Activated T-helper 1 cell treated with anti-CD3 and anti-CD28 coated beads, Interleukin-12 subunit alpha, Interleukin-12 subunit beta, Interleukin-2, Interleukin-4 antibody, amounts not matched to agents 30 ng/mL and 10 ng/mL and 1 ng/mL, durations not matched to agents 14 hours and 24 hours and 36 hours (primary cell): Measurements from ENCODE around the gene P2RX4. TPM values are rescaled to one million over a fixed set of nuclear protein-coding genes. Genes with fewer than 3 reads are reported as not detected.

Experiments used
- DNase-seq: peaks from one replicate; pipeline ENCODE4 v3.0.0; 2021; ENCODE audit warnings: low spot score
- H3K27ac Mint-ChIP-seq: one replicate; pipeline ENCODE4 v1.8.0; 2021; ENCODE audit warnings: mild to moderate bottlenecking, mixed read lengths
- H3K27me3 Mint-ChIP-seq: one replicate; pipeline ENCODE4 v1.8.0; 2022; ENCODE audit warnings: mild to moderate bottlenecking, moderate library complexity, mixed read lengths; ENCODE audit not compliant: insufficient read depth
- H3K36me3 Mint-ChIP-seq: one replicate; pipeline ENCODE4 v1.8.0; 2021; ENCODE audit warnings: low read depth, mixed read lengths
- H3K4me1 Mint-ChIP-seq: one replicate; pipeline ENCODE4 v1.8.0; 2021; ENCODE audit warnings: low read depth, mixed read lengths
- H3K4me3 Mint-ChIP-seq: one replicate; pipeline ENCODE4 v1.8.0; 2021; ENCODE audit warnings: mild to moderate bottlenecking, moderate library complexity, mixed read lengths
- H3K9me3 Mint-ChIP-seq: one replicate; pipeline ENCODE4 v1.8.0; 2021; ENCODE audit warnings: mixed read lengths
- intact Hi-C: fragments of 100-400 bp; cut with micrococcal nuclease; formaldehyde crosslinking; loops from one replicate; pipeline ENCODE4 v1.15.1; 2024
- total RNA-seq: library from RNA; stranded (reverse); gene quantifications from 2 replicates; pipeline ENCODE4 v1.2.3, GENCODE V29; 2022

Gene P2RX4
- total RNA-seq, 1 donor from 2014 or later = 22.8 TPM

DNA sequence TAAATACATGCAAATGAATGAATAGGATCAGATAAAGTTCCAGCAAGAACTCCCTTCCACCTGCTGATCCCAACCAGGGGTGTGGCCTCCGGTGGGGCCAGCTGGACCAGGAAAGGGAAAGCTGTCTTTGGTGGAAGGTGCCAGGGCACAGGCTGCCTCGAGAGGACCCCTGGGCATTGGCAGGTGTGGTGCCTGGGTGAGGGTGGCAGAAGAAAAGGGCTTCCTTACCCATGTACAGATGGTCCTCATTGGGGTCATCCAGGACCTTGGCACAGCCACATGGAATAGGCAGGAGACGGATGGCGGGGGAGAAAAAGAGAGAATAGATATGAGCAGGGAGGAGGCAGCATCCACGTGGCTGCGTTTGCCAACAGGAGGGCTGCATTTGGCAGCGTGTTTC, 50.2 kb downstream of the P2RX4 start:
- intact Hi-C loops = no loop called here
- Mint-ChIP-seq H3K36me3 (peaks cover 37% of the 10 kb centered on the region), H3K27ac (no peak overlapping the region), H3K4me3 (no peak overlapping the region), H3K4me1 (no peaks in the 10 kb centered on the region), H3K27me3 (no peaks in the 10 kb centered on the region), H3K9me3 (no peaks in the 10 kb centered on the region)
- no peak for DNase-seq

DNA sequence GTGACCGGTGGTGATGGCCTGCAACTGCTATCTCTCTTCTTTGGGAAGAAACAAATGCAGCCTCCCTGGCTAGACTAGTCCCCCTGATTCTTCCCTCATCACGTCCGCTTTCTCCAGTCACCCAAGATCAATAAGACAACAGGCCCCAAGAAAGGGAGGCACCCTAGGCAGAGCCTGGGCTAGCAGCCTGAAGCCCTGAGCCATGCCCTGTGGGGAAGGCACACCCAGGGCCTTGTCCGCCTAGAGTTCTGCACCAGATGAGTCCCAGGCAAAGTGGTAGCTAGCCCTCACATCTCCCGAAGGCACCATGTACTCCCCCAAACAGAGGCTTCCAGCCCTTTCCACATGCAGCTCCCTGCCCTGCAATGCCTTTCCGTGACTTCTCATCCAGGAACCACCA, 51.5 kb downstream of the P2RX4 start:
- no peak overlapping the region for H3K4me3 Mint-ChIP-seq
- no peaks in the 10 kb centered on the region for H3K9me3 Mint-ChIP-seq
- intact Hi-C loops = no loop called here
- DNase-seq = no peak
- H3K27me3 Mint-ChIP-seq = no peaks in the 10 kb centered on the region
- no peak overlapping the region for H3K27ac Mint-ChIP-seq
- peaks cover 33% of the 10 kb centered on the region for H3K36me3 Mint-ChIP-seq
- H3K4me1 Mint-ChIP-seq = no peaks in the 10 kb centered on the region

DNA sequence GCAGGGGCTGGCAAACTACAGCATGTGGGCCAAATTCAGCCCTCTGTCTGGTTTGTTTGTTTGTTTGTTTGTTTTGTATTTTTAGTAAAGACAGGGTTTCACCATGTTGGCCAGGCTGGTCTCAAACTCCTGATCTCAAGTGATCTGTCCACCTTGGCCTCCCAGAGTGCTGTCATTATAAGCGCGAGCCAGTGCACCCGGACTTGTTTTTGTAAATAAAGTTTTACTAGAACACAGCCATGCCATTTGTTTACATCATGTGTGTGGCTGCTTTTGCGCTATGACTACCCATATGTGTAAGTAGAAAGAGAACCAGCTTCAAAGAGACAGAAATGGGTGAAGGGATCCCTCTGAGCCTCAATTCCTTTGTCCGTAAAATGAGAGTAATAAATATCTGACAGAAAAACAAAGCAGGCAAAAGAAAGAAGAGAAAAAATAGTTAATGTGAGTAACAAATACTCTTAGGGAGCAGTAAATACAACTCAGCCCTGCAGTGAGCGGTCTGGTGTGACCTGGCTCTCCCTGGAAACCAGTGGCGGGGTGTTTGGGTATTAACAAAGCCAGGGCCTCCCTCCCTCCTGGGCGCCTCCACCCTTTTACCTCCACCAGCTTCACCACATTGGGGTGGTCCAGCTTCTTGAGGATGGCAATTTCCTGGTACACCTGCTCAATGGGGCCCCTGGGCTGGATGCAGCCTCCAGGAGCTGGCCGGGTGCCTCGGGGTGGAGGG, 53.4 kb downstream of the P2RX4 start:
- H3K36me3 Mint-ChIP-seq = peaks cover 35% of the 10 kb centered on the region
- no peaks in the 10 kb centered on the region for H3K27me3 Mint-ChIP-seq
- H3K27ac Mint-ChIP-seq = no peak overlapping the region
- no peaks in the 10 kb centered on the region for H3K9me3 Mint-ChIP-seq
- H3K4me1 Mint-ChIP-seq = no peaks in the 10 kb centered on the region
- H3K4me3 Mint-ChIP-seq = no peak overlapping the region
- intact Hi-C loops = no loop called here
- no peak for DNase-seq

DNA sequence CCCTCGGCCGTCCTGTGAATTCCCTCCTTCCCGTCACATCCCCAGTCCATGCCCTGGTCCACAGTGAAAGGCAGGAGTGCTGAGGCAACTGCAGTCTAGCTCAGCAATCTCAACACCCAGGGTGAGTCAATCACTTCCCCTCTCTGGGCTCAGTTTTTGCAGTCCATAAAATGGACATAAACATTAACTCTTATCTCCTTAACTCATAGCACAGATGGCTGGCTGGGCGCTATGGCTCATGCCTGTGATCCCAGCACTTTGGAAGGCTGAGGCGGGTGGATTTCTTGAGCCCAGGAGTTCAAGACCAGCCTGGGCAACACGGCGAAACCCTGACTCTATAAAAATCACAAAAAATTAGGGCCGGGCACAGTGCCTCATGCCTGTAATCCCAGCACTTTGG, 54.2 kb downstream of the P2RX4 start:
- Mint-ChIP-seq H3K36me3 (peaks cover 28% of the 10 kb centered on the region), H3K9me3 (no peaks in the 10 kb centered on the region), H3K27me3 (no peaks in the 10 kb centered on the region), H3K27ac (no peak overlapping the region), H3K4me1 (no peaks in the 10 kb centered on the region), H3K4me3 (no peak overlapping the region)
- no peak for DNase-seq
- intact Hi-C loops = no loop called here

DNA sequence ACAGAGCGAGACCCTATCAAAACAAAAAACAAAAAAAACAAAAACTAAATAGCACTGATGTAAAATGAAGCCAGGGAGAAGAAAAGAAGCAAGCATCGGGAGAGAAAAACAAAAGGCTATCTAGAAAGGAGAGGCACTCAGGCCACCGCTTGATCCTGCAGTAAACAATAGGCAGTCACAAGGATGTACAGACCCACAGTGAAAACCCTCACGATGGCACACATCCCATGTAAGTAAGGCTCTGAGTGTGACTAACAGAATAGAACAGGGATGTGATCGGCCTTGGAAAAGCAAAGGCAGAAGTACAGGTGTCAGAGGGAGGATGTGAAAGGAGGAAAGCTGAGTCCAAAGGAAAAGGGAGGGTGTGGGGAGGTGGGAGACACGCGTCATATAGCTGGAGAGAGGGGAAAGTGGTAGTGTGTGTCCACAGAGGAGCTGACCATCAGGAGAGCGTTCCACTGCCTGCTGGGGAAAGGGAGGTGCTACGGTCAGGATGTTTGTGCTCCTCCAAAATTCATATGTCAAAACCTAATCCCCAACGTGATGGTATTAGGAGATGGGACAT, 55.1 kb downstream of the P2RX4 start:
- Mint-ChIP-seq H3K27me3 (no peaks in the 10 kb centered on the region), H3K36me3 (peaks cover 24% of the 10 kb centered on the region), H3K4me1 (no peaks in the 10 kb centered on the region), H3K9me3 (no peaks in the 10 kb centered on the region), H3K27ac (no peak overlapping the region), H3K4me3 (no peak overlapping the region)
- DNase-seq = no peak
- intact Hi-C loops = no loop called here

DNA sequence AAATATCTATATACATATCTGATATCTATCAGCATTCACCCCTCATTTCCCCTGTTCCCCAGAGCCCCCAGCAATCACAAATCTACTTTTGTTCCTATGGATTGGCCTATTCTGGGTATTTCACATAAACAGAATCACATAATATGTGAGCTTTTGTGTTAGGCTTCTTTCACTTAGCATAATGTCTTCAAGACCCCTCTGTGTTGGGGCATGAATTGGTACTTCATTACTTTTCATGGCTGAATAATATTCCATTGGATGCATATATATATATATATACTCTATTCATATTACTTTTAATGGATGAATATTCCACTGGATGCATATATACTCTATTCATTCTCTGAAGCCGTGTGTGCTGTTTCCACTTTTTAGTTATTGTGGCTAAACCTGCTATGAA, 57.9 kb downstream of the P2RX4 start:
- Mint-ChIP-seq H3K27ac (no peak overlapping the region), H3K4me3 (no peak overlapping the region), H3K36me3 (peaks cover 20% of the 10 kb centered on the region), H3K27me3 (no peaks in the 10 kb centered on the region), H3K4me1 (no peaks in the 10 kb centered on the region), H3K9me3 (no peaks in the 10 kb centered on the region)
- intact Hi-C loops = no loop called here
- DNase-seq = no peak

DNA sequence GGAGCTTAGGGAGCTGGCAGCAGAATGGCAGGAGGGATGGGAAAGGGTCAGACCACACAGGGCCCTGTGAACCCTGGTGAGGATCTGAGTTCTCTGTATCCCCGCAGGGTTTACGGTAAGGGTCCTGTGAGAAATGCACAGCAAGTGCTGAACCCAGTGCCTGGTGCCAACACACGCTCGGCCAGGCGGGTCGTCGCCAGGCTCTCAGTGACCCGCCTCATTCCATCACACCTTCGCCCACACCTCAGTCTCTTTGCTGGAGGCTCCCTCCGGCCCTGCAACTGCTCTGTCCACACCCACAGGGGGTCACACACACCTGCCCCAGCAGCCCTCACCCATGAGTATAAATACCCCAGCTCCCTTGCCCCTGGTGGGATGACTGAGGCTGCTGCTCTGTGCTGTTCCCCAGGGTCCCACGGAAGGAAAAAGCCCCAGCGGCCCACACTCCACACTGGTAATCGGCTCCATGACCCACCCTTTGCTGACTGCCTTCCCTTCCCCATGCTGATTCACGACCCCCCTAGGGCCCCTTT, 63.5 kb downstream of the P2RX4 start:
- Mint-ChIP-seq H3K27me3 (no peaks in the 10 kb centered on the region), H3K27ac (no peak overlapping the region), H3K4me3 (no peak overlapping the region), H3K4me1 (peaks cover 8% of the 10 kb centered on the region), H3K9me3 (no peaks in the 10 kb centered on the region), H3K36me3 (peaks cover 17% of the 10 kb centered on the region)
- no peak for DNase-seq
- intact Hi-C loops = no loop called here

DNA sequence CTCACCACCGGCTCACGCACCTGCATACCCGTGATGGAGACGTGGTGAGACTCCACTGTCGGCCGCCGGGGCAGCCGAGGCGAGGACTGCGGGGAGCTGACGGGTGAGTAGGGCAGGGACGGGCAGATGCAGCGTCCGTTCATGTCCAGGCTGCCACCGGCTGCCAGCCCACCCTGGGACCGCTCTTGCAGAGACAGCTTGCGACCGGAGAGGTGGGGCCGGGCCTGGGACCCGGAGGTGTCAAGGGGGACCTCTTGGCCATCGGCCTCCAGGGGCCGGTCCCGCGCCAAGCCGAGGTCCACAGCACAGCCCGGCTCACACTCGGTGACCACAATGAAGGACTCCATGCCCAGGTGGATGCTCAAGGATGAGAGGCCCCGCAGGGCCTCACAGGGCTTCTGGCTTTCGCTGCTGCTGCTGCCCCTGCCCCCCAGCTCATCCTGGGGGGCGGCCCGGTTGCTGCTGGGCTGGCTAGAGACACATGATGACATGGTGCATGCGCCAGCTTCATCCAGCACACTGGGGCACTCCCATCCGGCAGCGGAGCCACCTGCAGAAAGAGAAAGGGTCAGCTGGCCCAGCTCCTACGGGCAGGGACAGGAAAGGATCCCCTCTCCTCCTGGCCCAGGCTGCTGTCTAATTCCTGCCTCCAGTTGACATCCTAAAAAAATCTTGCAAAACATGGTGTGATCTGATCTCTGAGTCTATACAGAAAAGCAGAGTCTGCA, 64.3 kb downstream of the P2RX4 start:
- intact Hi-C loops = no loop called here
- H3K27me3 Mint-ChIP-seq = no peaks in the 10 kb centered on the region
- H3K4me3 Mint-ChIP-seq = no peak overlapping the region
- peaks cover 8% of the 10 kb centered on the region for H3K4me1 Mint-ChIP-seq
- no peak for DNase-seq
- H3K27ac Mint-ChIP-seq = no peak overlapping the region
- H3K36me3 Mint-ChIP-seq = peaks cover 17% of the 10 kb centered on the region
- H3K9me3 Mint-ChIP-seq = no peaks in the 10 kb centered on the region

DNA sequence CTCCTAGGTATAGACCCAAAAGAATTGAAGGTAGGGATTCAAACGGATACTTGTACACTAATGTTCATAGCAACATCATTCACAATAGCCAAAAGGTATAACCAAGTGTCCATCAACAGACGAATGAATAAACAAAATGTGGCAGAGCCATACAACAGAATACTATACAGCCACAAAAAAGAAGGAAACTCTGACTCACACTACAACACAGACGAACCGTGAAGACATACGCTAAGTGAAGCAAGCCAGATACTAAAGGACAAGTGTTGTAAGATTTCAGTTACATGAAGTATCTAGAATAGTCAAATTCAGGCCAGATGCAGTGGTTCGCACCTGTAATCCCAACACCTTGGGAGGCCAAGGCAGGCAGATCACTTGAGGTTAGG, 67.4 kb downstream of the P2RX4 start:
- intact Hi-C loops = no loop called here

DNA sequence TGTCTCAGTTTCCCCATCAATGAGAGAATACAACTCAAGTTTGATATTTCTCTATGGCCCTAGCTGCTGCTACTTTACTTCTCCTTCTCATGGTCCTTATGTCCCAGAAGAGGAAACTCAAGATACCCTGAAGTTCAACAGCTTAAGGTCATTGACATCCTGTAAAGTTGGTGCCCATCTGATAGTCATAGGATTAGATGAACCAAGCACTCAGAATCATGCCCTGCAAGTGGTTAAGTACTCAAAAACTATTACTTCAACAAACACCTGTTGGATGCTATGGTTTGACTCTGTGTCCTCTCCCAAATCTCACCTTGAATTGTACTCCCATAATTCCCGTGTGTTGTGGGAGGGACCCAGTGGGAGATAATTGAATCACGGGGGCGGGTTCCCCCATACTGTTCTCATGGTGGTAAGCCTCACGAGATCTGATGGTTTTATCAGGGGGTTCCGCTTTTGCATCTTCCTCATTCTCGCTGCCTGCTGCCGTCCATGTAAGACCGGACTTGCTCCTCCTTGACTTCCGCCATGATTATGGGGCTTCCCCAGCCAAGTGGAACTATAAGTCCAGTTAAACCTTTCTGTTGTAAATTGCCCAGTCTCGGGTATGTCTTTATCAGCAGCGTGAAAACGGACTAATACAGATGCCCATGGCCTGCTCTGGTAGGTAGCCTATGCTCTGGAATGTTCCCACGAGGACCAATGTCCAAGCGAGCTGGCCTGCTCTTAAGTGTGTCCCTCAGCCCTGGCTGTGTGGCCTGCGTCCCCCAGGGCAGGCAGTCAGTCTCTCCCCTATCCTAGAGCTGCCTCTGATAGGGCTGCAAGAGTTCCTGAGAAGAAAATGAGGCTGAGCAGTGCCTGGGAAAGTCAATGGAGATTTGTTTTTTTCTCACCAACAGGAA, 68.5 kb downstream of the P2RX4 start:
- H3K4me1 Mint-ChIP-seq = peaks cover 8% of the 10 kb centered on the region
- H3K27ac Mint-ChIP-seq = no peak overlapping the region
- no peaks in the 10 kb centered on the region for H3K9me3 Mint-ChIP-seq
- intact Hi-C loops = no loop called here
- peaks cover 6% of the 10 kb centered on the region for H3K36me3 Mint-ChIP-seq
- H3K4me3 Mint-ChIP-seq = no peak overlapping the region
- DNase-seq = no peak
- no peaks in the 10 kb centered on the region for H3K27me3 Mint-ChIP-seq

More for the DNA sequence above, 67.4 kb downstream of the P2RX4 start:
- Mint-ChIP-seq H3K27ac (peak overlapping the region; percentile 52), H3K9me3 (no peaks in the 10 kb centered on the region), H3K4me3 (no peak overlapping the region), H3K27me3 (no peaks in the 10 kb centered on the region), H3K36me3 (peaks cover 11% of the 10 kb centered on the region), H3K4me1 (peaks cover 8% of the 10 kb centered on the region)
- no peak for DNase-seq

DNA sequence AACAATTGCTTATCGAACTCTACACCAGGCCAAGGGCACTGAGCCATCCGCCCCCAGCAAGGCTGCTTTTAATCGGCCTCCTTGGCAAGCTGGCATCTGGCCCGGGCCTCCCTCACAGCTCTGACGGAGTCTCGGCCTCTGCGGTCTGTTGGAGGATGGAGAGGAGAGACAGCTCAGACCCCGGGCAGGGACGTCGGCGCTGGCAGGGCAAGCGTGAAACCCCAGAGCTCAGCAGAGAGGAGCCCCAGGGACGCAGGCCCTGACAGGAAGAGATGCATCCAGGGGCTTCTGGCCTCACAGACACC, 69.1 kb downstream of the P2RX4 start:
- H3K36me3 Mint-ChIP-seq = peaks cover 6% of the 10 kb centered on the region
- peaks cover 8% of the 10 kb centered on the region for H3K4me1 Mint-ChIP-seq
- no peaks in the 10 kb centered on the region for H3K9me3 Mint-ChIP-seq
- H3K27ac Mint-ChIP-seq = no peak overlapping the region
- intact Hi-C loops = no loop called here
- DNase-seq = no peak
- no peak overlapping the region for H3K4me3 Mint-ChIP-seq
- no peaks in the 10 kb centered on the region for H3K27me3 Mint-ChIP-seq

DNA sequence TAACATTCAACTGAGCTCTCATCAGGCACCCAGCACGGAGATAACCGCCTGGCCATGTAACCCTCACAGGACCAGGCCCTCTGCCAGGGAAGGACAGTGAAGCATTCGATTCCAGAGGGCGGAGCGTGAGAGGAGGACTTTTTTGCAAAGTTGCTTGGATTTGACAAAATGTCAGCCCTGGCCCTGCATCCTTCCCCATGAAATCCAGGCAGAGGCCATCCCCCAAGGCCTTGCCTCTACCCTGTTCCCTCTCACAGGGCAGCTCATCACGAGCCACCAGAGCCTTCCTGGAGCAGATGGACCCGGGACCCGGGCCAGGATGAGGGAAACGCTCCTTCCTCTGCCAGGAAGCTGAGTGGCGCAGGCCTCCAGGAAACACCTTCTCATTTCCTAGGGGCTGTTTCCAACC, 69.6 kb downstream of the P2RX4 start:
- peaks cover 8% of the 10 kb centered on the region for H3K4me1 Mint-ChIP-seq
- peaks cover 6% of the 10 kb centered on the region for H3K36me3 Mint-ChIP-seq
- DNase-seq = no peak
- H3K4me3 Mint-ChIP-seq = no peak overlapping the region
- no peak overlapping the region for H3K27ac Mint-ChIP-seq
- no peaks in the 10 kb centered on the region for H3K27me3 Mint-ChIP-seq
- intact Hi-C loops = no loop called here
- H3K9me3 Mint-ChIP-seq = no peaks in the 10 kb centered on the region
